ENCODE results near the gene DIDO1.

DNA sequence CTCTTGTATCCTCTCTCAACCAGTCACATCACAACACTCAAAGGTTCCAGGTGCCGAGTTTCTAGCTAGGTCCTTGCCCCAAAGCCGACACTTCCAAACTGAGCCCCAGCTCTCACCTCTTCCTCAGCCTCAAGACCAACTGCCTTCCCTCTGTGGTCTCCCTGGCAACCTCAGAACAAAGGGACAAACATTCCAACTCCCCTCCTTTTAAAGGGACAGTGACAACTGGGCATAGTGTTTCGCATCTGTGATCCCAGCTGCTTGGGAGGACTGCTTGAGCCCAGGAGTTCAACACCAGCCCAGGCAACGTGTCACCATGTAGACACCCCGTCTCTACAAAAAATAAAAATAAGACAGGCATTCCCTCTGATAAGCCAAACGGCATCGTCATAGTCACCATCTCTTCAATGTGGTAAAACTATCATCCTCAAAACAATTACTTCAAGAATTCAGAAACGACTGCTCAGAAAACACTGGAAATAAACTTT, 11.3 kb downstream of the DIDO1 start:
- TF ChIP-seq EZH2 (IDR thresholded peaks at IDR 0.05; ENCODE audit: borderline replicate concordance, low read length), result no peak
- TF ChIP-seq, protein P1, sequence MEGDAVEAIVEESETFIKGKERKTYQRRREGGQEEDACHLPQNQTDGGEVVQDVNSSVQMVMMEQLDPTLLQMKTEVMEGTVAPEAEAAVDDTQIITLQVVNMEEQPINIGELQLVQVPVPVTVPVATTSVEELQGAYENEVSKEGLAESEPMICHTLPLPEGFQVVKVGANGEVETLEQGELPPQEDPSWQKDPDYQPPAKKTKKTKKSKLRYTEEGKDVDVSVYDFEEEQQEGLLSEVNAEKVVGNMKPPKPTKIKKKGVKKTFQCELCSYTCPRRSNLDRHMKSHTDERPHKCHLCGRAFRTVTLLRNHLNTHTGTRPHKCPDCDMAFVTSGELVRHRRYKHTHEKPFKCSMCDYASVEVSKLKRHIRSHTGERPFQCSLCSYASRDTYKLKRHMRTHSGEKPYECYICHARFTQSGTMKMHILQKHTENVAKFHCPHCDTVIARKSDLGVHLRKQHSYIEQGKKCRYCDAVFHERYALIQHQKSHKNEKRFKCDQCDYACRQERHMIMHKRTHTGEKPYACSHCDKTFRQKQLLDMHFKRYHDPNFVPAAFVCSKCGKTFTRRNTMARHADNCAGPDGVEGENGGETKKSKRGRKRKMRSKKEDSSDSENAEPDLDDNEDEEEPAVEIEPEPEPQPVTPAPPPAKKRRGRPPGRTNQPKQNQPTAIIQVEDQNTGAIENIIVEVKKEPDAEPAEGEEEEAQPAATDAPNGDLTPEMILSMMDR (conservative IDR thresholded peaks at IDR 0.05 in 1 of 2, IDR thresholded peaks at IDR 0.05 in 1 of 2; ENCODE audit: extremely low read depth in 1 of 2, insufficient read depth in 1 of 2, low read depth in 1 of 2, low read length in 2 of 2), result no peak

Data from mammary epithelial cell (primary cell).